Fibroblast of gingiva (primary cell): ENCODE measurements around the gene RRP1B.

Experiments
- DNase-seq: peaks from one replicate; pipeline ENCODE4 v3.0.0-alpha.2; 2011; ENCODE audit warnings: low read depth

The RRP1B gene

DNA sequence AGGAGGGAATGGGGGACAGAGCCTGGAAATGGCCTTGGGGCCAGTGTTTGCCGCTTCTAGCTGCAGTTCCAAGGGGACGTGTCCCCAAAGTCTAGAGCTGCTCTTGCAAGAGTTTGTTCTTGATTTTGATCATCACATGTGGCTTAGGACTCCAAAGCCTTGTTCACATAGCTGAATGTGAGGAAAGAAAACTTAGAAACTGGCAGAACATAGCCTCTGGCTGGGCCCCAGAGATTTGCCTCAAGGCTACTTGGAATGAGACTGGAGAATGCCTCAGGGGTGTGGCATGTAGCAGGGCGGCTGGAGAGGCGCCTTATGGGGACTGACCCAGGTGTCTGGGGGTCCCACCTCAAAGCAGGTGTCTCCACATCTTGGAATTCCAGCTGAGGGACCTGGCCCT, 61.8 kb downstream of the RRP1B start:
- DNase-seq: peak; percentile 67

DNA sequence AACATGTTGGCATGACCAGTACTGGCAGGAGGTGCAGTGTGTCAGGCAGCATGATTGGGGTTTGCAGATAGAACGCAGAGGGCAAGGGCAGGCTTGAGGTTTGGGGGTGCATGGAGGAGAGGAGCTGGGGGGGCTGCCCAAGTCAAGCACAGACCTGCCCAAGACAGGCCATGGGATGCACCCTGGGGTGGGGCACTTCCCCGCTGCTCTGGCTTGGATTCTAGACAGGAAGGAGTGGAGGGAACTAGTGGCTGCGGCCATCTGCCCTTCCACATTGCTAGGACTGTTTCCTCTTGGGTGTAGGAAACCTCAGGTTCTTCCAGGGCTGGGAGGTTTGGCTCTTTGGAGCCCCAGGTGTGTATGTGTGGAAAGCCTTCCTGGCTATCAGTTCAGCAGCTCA, 62.6 kb downstream of the RRP1B start:
- no peak for DNase-seq

DNA sequence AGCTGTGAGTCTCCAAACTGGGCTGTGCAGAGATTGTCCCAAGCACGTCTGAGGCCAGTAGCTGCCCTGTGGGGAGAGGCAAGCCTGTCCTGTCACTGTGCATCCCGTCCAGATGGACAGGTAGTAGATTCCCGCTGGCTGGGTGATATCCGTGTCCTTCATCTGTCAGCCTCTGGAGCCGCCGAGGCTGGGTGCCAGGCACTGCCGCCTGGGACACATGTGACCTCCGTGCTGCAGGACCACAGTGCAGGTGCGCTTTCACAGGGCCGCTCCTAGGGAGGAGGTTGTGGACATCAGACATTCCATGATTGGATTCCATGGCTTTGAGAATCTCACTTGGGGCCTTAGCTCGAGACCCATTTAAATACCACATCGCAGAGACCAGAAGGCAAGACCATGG, 64.3 kb downstream of the RRP1B start:
- DNase-seq: no peak

DNA sequence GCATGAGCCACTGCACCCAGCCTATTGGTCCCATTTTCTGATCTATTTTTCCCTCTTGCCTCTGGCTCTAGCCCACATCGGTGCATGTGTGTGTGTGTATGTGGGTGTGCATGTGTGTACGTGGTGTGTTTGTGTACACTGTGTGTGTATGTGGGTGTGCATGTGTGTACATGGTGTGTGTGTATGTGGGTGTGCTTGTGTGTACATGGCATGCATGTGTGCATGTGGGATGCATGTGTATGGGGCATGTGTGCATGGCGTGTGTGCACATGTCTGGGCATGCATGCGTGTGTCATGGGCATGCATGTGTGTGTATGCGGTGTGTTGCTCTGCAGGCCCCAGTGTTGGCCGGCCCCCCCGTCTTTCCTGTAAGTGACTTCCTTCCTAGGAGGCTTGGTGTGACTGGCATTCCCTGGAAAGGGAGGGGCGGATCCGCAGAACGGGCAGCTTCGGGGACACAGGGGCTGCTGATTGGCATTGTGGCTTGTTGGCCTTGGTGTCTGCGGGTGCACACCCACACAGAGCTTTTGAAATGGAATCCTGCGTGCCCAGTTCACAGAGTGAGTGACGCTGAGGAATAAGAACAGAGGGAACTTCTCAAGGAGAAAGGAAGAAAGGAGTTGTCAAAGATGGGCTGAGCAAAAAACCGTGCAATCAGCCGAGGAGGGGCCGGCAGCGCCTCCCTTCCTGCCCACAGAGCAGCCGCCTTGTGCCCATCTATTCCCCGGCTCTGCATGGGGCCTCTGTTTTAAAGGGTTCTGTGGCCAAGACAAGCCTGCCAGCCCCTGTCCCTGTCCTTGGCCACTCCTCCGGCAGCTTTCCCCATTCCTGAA, 67.5 kb downstream of the RRP1B start:
- no peak for DNase-seq

DNA sequence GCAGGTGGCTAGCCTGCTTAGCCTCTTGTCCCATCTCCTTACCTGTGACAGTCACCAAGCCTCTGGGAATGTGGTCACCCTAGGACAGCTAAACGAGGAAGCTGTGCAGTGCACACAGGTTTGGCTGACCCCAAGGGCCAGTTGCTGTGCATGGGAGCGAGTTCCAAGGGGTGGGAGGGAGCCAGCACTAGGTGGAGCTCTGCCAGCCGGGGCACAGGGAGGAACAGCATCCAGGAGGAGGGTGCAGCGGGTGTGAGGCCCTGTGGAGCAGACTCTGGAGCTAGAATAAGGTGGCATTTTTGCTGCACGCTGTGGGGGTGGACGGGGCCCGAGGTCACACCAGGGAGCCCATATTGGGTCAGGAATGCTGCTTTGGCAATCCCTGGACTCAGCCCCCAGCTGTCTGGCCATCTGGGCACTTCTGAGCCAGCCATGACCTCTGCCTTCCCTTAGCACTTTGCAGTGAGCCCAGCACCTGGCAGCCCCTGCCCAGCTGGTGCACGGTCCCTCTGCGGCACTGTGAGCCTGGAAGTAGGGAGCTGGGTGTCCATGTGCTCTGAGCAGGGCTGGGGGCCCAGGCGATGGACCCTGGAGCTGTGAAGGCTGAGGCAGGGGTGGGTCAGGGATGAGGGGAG, 68.3 kb downstream of the RRP1B start:
- DNase-seq: peak; percentile 67

DNA sequence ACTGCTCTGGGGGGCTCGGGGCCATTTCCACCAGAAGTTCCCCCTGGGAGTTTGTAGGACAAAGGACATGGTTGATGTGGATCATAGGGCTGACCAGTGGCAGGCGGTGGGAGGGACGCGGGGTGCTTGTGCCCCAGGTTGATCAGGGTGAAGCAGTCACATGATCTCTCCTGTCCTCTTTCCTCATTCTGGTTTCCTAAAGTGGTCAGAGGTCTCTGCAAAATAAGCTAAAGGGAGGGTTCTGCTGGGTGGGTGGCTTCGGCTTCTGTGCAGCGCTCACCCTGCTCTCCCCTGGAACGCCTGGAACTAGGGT, 68.8 kb downstream of the RRP1B start:
- no peak for DNase-seq

DNA sequence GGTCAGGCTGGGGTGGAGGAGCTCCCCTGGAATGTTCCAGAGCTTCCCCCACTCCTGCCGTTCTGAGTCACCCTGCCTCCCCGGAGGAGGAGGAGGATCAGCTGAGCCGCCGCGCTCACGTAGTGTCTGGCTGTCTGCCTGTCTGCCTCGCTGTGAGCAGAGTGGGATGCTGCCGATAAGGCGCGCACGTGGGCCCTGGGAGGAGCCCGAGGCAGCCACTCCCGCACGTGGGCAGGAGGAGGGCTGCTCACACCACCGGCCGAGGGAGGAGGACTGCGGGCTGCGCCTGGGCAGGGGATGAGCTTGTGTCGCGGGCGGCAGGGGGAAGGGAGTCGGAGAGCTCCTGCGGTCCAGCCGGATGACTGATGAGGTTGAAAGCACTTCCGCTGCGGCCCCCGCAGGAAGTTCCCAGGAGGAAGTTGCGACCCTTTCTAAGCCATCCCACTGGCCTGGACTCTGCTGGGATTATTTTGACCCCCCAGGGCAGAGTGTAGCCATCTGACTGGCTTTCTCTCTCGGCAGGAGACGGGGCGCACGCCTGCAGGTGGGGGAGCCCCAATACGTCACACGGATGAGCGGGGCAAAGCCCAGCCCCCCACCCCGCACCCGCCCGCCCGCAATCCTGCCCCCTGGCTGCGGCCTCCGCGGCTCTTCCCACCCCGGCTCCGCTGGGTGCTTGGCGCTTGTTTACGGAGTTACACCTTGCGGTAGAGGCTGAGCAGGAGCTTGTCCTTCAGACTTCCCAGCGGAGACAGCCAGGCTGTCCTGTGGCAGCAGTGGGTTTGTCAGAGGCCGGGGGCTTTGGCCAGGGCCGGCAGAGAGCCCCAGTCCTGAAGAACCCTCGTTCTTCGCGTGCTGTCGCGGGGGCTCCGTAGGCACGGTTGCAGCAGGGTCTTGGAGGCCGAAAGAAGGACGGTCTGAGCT, 69.4 kb downstream of the RRP1B start:
- DNase-seq: peak; percentile 95

DNA sequence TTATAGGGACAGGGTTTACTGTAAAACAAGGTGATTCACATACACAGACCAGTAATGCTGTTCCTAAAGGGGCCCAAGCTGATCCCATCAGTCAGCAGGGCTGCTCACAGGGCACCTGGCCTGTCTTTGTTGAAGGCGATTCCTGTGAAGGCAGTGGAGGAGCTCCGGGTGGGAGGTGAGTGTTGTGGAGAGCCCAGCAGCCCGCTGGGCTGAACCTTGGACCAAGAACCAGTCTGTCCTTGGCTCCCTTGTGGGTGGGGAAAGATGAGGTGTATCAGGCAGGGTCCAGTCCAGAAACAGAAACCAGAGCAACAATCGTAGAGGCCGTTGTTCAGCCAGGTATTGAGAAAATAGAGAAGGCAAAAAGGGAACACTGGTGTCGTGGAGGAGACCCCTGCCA, 72.1 kb downstream of the RRP1B start:
- no peak for DNase-seq

DNA sequence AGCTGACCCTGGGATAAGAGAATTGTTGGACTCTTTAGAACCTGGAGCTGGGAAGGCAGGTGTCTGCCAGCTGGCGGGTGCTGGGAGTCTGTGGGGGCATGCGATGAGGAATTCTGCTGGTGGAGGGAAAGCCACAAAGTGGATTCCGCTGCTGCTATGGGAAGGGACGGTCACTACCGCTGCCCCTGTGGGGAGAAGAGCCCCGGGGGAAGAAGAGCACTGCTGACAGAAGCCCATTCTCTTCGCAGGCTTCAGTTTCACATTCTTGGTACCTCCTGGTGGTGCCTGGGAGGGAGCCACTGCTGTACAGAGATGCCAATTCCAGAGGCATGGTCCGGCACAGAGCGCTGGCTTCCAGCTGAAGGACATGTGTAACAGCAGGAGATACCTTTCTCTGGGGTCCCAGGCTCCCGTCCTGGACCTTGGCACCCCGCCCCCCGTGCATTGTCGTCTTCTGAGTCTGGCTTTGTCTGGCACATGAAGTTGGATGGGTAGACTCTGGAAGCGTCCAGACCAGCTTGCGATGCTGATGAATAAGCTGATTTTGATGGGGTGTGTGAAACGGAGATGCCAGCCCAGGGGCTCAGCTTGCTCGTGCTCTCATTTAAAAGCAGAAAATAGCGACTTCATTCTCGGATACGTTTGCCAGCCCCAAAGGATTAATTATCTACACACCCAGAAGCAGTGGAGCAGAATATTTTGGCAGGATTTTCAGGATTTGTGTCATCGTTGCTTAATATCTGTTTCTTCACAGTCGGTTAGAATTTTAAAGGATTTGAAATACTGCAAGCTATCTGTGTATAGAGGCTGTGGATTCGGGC, 72.7 kb downstream of the RRP1B start:
- peak; percentile 86 for DNase-seq

DNA sequence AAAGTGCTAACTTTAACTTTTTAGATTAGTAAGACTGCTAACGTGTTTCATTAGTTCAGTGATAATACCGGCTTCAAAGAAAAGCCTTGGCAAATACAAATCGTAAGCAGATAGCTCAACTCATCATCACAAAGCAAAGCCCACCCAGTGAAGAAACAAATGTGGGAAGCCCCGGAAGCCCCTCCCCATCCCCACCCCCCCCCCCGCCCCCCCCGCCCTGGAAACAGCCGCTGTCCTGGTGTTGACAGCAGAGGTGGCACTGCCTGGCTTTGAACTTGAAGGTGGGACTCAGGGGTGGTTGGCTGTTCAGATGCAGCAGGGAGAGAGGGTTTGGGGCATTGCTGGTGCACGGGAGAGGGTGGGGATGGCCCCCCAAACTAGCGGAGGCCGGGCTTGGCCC, 73.7 kb downstream of the RRP1B start:
- no peak for DNase-seq

DNA sequence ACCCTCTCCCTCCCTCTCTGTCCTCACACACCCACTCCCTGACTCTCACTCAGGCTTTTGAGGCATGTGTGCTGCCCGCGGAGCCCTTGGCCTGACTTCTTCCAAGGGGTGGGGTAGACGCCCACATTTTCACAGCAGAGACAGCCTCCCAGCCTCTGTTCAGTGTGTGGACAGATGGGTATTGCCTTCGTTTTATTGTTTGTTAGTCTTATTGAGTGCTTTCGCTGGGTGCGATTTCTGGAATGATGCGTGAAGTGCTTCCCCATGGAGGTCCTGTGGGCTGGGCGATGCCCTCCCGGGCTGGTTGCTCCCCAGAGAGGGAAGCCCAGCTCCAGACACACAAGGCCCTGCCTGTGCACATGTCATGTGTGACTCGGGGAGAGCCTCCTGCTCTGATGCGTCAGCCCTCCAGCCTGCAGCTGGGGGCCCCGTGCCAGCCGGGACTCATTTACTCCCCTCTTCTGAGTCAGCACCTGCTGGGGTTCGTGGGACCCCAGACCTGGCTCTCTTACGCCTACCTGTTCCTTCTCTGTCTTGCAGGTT, 74.2 kb downstream of the RRP1B start:
- peak; percentile 23 for DNase-seq

DNA sequence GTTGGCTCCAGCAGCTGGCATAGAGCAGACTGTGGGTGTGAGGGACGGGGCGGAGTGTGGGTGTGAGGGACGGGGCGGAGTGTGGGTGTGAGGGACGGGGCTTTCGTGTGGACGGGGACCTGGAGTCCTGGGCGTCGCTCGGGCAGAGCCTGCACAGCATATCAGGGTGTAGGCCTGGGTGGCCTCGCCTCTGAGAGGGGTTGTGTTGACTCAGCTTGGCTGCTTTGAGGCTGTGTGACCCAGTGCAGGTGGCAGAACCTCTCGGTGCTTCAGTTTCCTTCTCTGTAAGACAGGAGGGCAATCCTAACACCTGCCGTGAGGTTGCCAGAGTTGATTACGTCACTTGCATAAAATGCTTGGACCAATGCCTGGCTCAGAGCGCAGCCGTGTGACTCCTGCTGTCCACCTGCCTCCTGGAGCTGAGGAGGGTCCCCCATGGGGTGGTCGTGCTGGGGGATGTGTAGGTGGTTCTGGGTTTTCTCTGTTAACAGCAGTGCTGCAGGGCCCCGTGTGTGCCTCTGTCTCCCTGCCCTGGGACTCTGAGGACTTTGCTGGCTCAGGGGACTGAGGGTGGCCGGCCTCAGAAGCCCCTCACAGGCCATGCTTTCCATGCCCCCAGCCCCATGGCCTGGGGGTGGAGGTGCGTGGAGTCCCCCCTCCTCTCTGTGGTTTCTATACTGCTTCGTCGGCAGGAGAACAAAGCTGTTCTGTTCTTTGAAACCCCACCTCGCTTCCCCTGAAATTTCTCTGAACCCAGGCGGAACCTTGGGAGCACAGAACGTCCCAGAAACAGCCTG, 75.0 kb downstream of the RRP1B start:
- DNase-seq: no peak

DNA sequence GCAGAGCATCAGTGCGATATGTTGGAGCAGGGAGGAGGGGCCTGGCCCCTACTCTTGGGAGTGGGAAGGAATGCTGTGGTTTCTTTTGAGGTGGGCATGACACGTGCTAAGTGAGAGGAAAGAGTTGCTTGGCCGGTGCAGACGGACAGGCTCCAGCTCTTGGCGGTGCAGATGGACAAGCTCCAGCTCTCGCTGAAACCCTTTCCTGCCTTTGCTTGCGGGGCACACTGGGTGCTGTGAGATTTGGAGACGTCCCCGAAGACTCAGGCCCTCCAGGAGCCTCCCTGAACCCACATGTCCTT, 75.5 kb downstream of the RRP1B start:
- no peak for DNase-seq

DNA sequence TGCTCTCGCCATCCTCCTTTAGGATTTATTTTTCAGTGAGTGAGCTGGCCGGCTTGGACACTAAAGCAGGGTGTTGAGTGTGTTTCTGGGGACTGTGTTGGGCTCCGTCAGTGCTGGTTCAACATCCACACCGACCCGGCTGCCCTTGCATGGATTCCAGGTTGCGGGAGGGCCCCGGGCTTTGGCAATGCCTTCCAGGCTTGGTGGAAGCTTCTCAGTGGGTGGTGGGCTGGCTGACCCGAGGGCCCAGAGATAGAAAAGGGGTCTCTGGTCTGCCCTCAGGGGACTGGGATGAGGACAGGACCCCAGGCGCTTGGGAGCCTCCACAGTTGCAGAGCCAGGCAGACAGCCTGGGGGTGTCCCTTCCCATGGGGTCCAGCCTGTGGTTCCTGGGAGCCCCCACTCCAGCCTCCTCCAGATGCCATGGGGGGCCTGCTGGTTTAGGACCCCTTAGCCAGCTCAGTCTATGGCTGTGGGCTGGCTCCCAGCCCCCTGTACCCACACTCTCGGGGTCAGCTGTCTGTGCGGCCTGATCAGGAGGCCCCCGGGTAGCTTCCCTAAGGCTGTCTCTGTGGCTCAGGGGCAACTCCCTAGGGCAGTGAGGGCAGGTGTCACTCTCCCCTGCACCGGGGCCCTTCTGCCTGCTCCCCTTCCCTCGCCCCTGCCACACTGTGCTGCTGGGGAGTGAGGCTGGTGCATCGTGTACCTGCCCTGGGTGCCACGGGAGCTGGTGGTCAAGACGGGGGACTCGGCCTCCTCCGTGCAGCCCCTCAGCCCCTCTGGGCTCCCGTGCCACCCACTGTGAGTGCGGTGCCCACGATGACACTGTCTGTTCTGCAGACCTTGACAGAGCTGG, 76.1 kb downstream of the RRP1B start:
- no peak for DNase-seq

DNA sequence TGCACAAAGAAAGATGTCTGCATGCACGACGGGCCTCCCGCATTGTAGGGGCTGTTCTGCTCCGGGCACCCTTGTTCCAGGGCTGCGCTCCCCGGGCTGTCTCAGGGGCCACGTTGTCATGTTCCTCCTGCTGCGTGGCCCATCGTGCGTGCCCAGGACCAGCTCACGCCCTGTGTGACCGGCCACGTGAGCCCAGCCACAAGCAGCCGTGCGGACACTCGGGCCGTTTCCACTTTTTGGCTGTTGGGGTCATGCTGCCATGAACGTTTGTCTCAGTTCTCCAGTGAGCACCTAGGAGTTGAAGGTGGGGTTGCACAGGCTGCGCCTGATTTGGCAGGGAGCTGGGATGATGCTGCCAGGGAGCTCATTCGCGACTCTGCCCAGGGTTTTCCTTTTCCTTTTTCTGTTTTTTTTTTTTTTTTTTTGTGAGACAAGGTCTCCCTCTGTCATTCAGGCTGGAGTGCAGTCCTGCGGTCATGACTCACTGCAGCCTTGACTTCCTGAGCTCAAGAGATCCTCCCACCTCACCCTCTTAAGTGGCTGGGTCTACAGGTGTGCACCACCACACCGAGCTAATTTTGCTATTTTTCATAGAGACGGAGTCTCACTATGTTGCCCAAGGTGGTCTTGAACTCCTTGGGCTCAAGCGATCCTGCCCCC, 77.0 kb downstream of the RRP1B start:
- no peak for DNase-seq

DNA sequence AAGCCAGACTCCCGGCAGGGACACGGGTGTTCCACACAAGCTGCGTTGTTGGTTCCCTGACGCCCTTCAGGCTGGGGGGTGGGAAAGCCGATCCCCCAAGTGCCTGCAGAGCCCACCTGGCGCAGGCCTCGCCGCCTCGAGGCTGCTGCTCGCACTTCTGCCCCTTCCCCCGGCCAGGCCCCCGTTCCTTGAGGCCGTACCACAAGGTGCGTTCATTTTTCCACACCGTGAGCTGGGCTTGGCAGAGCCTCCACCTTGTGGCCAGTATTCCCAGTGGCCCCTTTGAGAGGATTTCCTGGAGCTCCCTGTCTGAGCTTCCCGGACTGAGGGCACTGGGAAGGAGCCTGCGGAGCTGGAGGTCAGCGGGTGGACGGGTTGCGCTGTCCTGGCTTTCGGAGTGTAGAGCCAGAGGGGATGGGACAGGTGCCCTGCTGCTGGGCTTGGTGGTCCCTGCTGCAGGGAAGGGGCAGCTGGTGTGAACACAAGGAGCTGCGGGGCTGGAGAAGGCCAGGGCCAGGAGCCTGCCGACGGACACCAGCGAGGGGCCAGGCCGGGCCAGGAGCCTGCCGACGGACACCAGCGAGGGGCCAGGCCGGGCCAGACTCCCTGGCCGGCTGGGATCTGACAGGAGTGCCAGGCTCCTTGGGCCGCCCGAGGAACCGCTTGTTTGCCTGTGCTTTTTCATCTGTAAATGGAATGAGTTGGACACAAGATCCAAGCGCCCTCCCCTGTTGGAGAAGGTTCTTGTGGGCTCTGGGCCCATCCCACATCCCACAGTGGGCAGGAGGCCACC, 78.0 kb downstream of the RRP1B start:
- no peak for DNase-seq

DNA sequence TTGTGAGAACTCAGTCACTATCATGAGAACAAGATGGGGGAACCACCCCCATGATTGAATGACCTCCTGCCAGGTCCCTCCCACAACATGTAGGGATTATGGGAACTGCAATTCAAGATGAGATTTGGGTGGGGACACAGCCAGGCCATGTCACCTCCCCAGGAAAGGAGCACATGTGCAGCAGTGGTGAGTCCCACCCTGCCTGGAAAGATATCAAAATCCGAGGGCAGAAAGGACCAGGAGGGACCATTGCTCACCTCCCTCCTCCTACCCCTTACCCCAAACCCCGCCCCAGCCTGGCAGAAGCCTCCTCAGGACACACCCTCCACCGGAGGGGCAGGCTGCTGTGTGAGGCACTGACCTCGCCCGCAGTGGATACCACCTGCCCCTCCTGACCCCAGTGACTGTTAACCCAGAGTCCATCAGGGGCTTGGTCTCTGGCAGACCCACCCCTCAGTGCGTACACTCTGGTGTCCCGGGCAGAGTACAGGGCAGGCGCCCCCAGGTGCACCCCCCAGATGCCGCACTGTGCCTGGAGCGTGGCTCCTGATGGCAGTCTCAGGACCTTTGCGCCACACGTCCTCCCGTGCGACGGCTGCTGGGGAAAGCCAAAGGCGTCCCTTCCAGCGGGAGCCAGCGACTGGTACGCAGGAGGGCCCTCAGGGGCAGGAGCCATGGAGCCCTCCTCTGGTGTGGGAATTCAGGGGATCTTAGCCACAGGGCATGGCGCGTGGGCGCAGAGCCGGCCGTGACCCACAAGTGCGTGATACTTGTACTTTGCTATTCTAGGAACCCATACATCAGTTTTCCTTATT, 80.5 kb downstream of the RRP1B start:
- DNase-seq: no peak
